Left colon (tissue), 2 donors: ENCODE measurements around the gene C15orf62. TPM values are rescaled to one million over a fixed set of nuclear protein-coding genes. Genes with fewer than 3 reads are reported as not detected.

ENCODE experiments used
- ATAC-seq: fragments of 200-7000 bp; cut with Tn5 transposase; one replicate; pipeline ENCODE4 v1.9.1; 2020; ENCODE audit warnings: mild to moderate bottlenecking, moderate library complexity
- DNase-seq, 2 donors: peaks; one replicate each; pipeline ENCODE4 v3.0.0-alpha.2; 2020
- intact Hi-C, 2 donors: fragments of 100-400 bp; cut with DNase I in 1 of 2; cut with micrococcal nuclease in 1 of 2; formaldehyde crosslinking; loops; one replicate each; pipeline versions ENCODE4 v1.11.2 to v1.14.0; 2022; cut with DNase I, micrococcal nuclease
- total RNA-seq, 2 donors: library from RNA; stranded (reverse); fragmentation: NEBNext Ultra II Directional; extraction: Animal tissue kit (Norgen Biotek cat#: 25700); gene quantifications; one replicate each; pipeline ENCODE4 v1.2.1, GENCODE V29; 2021
- donor health status: DM: no; HTN: no; CAD: no.
- donor health status: DM: yes; HTN: yes; CAD: no.

Gene C15orf62
- total RNA-seq, 2 donors from 2014 or later: 0.25 to 0.61 TPM

GRCh38 chr15:40754574-40754882 lies 15.3 kb upstream of the C15orf62 start:
- intact Hi-C loops: no loop called here
- peak; percentile 61 for ATAC-seq
- DNase-seq: peak in 1 of 2 donors; percentile 59

- ATAC-seq (peak; percentile 97), DNase-seq (peak; percentile 89 to 95)
- intact Hi-C loops: no loop called here
Measured at GRCh38 chr15:40754883-40755811, 14.6 kb upstream of the C15orf62 start, which contains the start of gene RMDN3. Gene RMDN3 (minus strand): TSS chr15:40755254. CDS start chr15:40754783, 471 bp downstream.

- ATAC-seq (no peak), DNase-seq (peak in 1 of 2 donors; percentile 27)
- intact Hi-C loops: no loop called here
Measured at GRCh38 chr15:40755812-40756208, 14.0 kb upstream of the C15orf62 start.

- ATAC-seq (no peak), DNase-seq (no peak)
- intact Hi-C loops: no loop called here
Measured at GRCh38 chr15:40756938-40757337, 12.8 kb upstream of the C15orf62 start.

- no peak for ATAC-seq
- intact Hi-C loops: no loop called here
- DNase-seq: no peak
Measured at GRCh38 chr15:40759961-40760360, 9.8 kb upstream of the C15orf62 start.

- peak; percentile 62 for ATAC-seq
- intact Hi-C loops: no loop called here
- peak; percentile 86 to 87 for DNase-seq
Measured at GRCh38 chr15:40762919-40763800, 6.6 kb upstream of the C15orf62 start.

- intact Hi-C loops: no loop called here
- ATAC-seq (peak; percentile 69), DNase-seq (peak; percentile 88)
Measured at GRCh38 chr15:40763801-40764628, 5.8 kb upstream of the C15orf62 start, which contains the start of gene GCHFR. Gene GCHFR (plus strand): TSS chr15:40764068. CDS start chr15:40764181, 113 bp downstream.

GRCh38 chr15:40764629-40765103 lies 5.1 kb upstream of the C15orf62 start:
- ATAC-seq: peak; percentile 20
- intact Hi-C loops: no loop called here
- no peak for DNase-seq

- no peak for DNase-seq
- intact Hi-C loops: no loop called here
- no peak for ATAC-seq
Measured at GRCh38 chr15:40766194-40766815, 3.5 kb upstream of the C15orf62 start.

GRCh38 chr15:40766906-40767837 lies 2.6 kb upstream of the C15orf62 start:
- ATAC-seq: no peak

GRCh38 chr15:40767838-40768500 lies 1.8 kb upstream of the C15orf62 start:
- no peak for DNase-seq
- intact Hi-C loops: no loop called here
- ATAC-seq: no peak

More at GRCh38 chr15:40766906-40767837, 2.6 kb upstream of the C15orf62 start:
- DNase-seq: no peak
- intact Hi-C loops: no loop called here

GRCh38 chr15:40768521-40769273 lies 1.1 kb upstream of the C15orf62 start:
- peak; percentile 63 to 70 for DNase-seq
- ATAC-seq: peak; percentile 48
- intact Hi-C loops: no loop called here

GRCh38 chr15:40770147-40770721 lies 454 bp downstream of the C15orf62 start:
- DNase-seq (peak; percentile 53 to 62), ATAC-seq (peak; percentile 52)
- intact Hi-C loops: no loop called here

- DNase-seq: no peak
- no peak for ATAC-seq
- intact Hi-C loops: no loop called here
Measured at GRCh38 chr15:40771242-40771641, 1.5 kb downstream of the C15orf62 start.

- intact Hi-C loops: no loop called here
- DNase-seq: no peak
- ATAC-seq: no peak
Measured at GRCh38 chr15:40772014-40772413, 2.2 kb downstream of the C15orf62 start.
